HUES48 (cell line): ENCODE data around the gene ZNF776.
A peak's percentile ranks its signal among the peaks of the same experiment; 100 is the strongest.
"Not testable (repeated sequence)": the region's sequence is repeated elsewhere in the genome, so short reads cannot be mapped to it uniquely, and the experiment has no call there.

Source experiments
- H3K27ac ChIP-seq: one replicate; pipeline ENCODE4 v1.7.0; 2013; ENCODE audit warnings: low read depth, low read length, inconsistent platforms
- H3K27me3 ChIP-seq: 2 replicates; pipeline ENCODE4 v1.6.1; 2013; ENCODE audit warnings: mild to moderate bottlenecking, low read length; ENCODE audit not compliant: control insufficient read depth, insufficient read depth
- H3K36me3 ChIP-seq: 2 replicates; pipeline ENCODE4 v1.6.1; 2013; ENCODE audit warnings: low read length; ENCODE audit not compliant: control insufficient read depth, insufficient read depth
- H3K4me1 ChIP-seq: 2 replicates; pipeline ENCODE4 v1.6.1; 2013; ENCODE audit warnings: mild to moderate bottlenecking, low read length; ENCODE audit not compliant: control insufficient read depth, insufficient read depth
- H3K4me3 ChIP-seq: 2 replicates; pipeline ENCODE4 v1.5.1; 2013; ENCODE audit warnings: mild to moderate bottlenecking, low read depth, low read length
- H3K9ac ChIP-seq: 2 replicates; pipeline ENCODE4 v1.6.1; 2013; ENCODE audit warnings: mild to moderate bottlenecking, low read depth, low read length, moderate library complexity
- H3K9me3 ChIP-seq: 2 replicates; pipeline ENCODE4 v1.6.1; 2013; ENCODE audit warnings: low read length; ENCODE audit not compliant: control insufficient read depth, insufficient read depth

Gene ZNF776

GRCh38 chr19:57746580-57747471 is at the start of gene ZNF776:
Gene ZNF776, plus strand, starts transcription at chr19:57746815. Its CDS starts 244 bp downstream, at chr19:57747059.
- no peaks in the 10 kb centered on the region for H3K9me3 ChIP-seq

GRCh38 chr19:57701625-57702024 is 45.0 kb upstream of the ZNF776 start:
- H3K27me3 ChIP-seq, result no peaks in the 10 kb centered on the region
- H3K4me3 ChIP-seq, result no peak overlapping the region
- H3K4me1 ChIP-seq, result 0 out of 2 replicates have a peak, but pooled peaks cover 3% of the 10 kb centered on the region
- H3K9ac ChIP-seq, result no peak overlapping the region
- H3K9me3 ChIP-seq, result peaks cover 21% of the 10 kb centered on the region
- peaks cover 79% of the 10 kb centered on the region for H3K36me3 ChIP-seq
- no peak overlapping the region for H3K27ac ChIP-seq

More at GRCh38 chr19:57746580-57747471, at the start of gene ZNF776:
- H3K4me3 ChIP-seq, result peak within 1 kb of the TSS; percentile 98
- no peaks in the 10 kb centered on the region for H3K27me3 ChIP-seq
- H3K9ac ChIP-seq, result peak within 1 kb of the TSS; percentile 87
- peak within 1 kb of the TSS; percentile 84 for H3K27ac ChIP-seq
- peaks cover 6% of the 10 kb centered on the region; the same call in 1 of the 2 replicates for H3K4me1 ChIP-seq
- peaks cover 33% of the 10 kb centered on the region for H3K36me3 ChIP-seq

GRCh38 chr19:57706346-57706745 is 40.3 kb upstream of the ZNF776 start:
- Histone ChIP-seq H3K27me3 (no peaks in the 10 kb centered on the region), H3K4me1 (peaks cover 17% of the 10 kb centered on the region), H3K9ac (no peak overlapping the region), H3K36me3 (peaks cover 35% of the 10 kb centered on the region), H3K9me3 (peaks cover 16% of the 10 kb centered on the region), H3K27ac (no peak overlapping the region), H3K4me3 (no peak overlapping the region)

- H3K9me3 ChIP-seq, result no peaks in the 10 kb centered on the region
- peaks cover 14% of the 10 kb centered on the region for H3K36me3 ChIP-seq
- no peaks in the 10 kb centered on the region for H3K27me3 ChIP-seq
- peak within 1 kb of the TSS; percentile 91 for H3K27ac ChIP-seq
- peaks cover 14% of the 10 kb centered on the region for H3K4me1 ChIP-seq
- peak within 1 kb of the TSS; percentile 93 for H3K9ac ChIP-seq
- peak within 1 kb of the TSS; percentile 93 for H3K4me3 ChIP-seq
These were observed 37.8 kb upstream of the ZNF776 start, which contains the start of gene ZNF154 for GRCh38 chr19:57708641-57709361. Gene ZNF154, minus strand, starts transcription at chr19:57709204. Its CDS starts 233 bp downstream, at chr19:57708971.

GRCh38 chr19:57709616-57710015 is 37.0 kb upstream of the ZNF776 start:
- Histone ChIP-seq H3K9ac (no peak overlapping the region), H3K36me3 (peaks cover 6% of the 10 kb centered on the region), H3K27ac (no peak overlapping the region), H3K4me3 (peak overlapping the region; percentile 93), H3K9me3 (no peaks in the 10 kb centered on the region), H3K27me3 (no peaks in the 10 kb centered on the region), H3K4me1 (peaks cover 14% of the 10 kb centered on the region)

GRCh38 chr19:57712222-57712621 is 34.4 kb upstream of the ZNF776 start:
- H3K4me1 ChIP-seq, result peaks cover 14% of the 10 kb centered on the region
- no peak overlapping the region for H3K27ac ChIP-seq
- H3K27me3 ChIP-seq, result no peaks in the 10 kb centered on the region
- no peak overlapping the region for H3K4me3 ChIP-seq
- no peak overlapping the region for H3K9ac ChIP-seq
- no peaks in the 10 kb centered on the region; the same call in 1 of the 2 replicates for H3K36me3 ChIP-seq
- no peaks in the 10 kb centered on the region for H3K9me3 ChIP-seq

- Histone ChIP-seq H3K9ac (no peak overlapping the region), H3K27ac (peak overlapping the region; percentile 68), H3K4me1 (peaks cover 10% of the 10 kb centered on the region), H3K36me3 (peaks cover 35% of the 10 kb centered on the region), H3K27me3 (no peaks in the 10 kb centered on the region), H3K9me3 (peaks cover 8% of the 10 kb centered on the region), H3K4me3 (no peak overlapping the region)
These were observed 27.2 kb upstream of the ZNF776 start for GRCh38 chr19:57719424-57719823.

- peak overlapping the region; percentile 68 for H3K27ac ChIP-seq
- peaks cover 8% of the 10 kb centered on the region for H3K9me3 ChIP-seq
- peaks cover 10% of the 10 kb centered on the region for H3K4me1 ChIP-seq
- H3K36me3 ChIP-seq, result peaks cover 35% of the 10 kb centered on the region
- H3K4me3 ChIP-seq, result no peak overlapping the region
- no peak overlapping the region for H3K9ac ChIP-seq
- H3K27me3 ChIP-seq, result no peaks in the 10 kb centered on the region
These were observed 26.6 kb upstream of the ZNF776 start for GRCh38 chr19:57719901-57720519.

GRCh38 chr19:57720878-57721277 is 25.7 kb upstream of the ZNF776 start:
- H3K4me3 ChIP-seq, result no peak overlapping the region
- H3K36me3 ChIP-seq, result peaks cover 35% of the 10 kb centered on the region
- H3K27ac ChIP-seq, result no peak overlapping the region
- H3K9me3 ChIP-seq, result peaks cover 8% of the 10 kb centered on the region
- no peaks in the 10 kb centered on the region for H3K27me3 ChIP-seq
- H3K9ac ChIP-seq, result no peak overlapping the region
- peaks cover 10% of the 10 kb centered on the region for H3K4me1 ChIP-seq

GRCh38 chr19:57738320-57738719 is 8.3 kb upstream of the ZNF776 start:
- H3K27me3 ChIP-seq, H3K36me3 ChIP-seq, H3K27ac ChIP-seq, H3K9me3 ChIP-seq, H3K4me1 ChIP-seq, H3K4me3 ChIP-seq, H3K9ac ChIP-seq: not testable (repeated sequence)
